Astrocyte (in vitro differentiated cells and primary cell): ENCODE measurements around the gene ABCB1. TPM values are rescaled to one million over a fixed set of nuclear protein-coding genes. Genes with fewer than 3 reads are reported as not detected.

Experiments
- DNase-seq: peaks from one replicate; pipeline ENCODE4 v3.0.0-alpha.2; 2010; ENCODE audit warnings: low read depth
- FAIRE-seq: peaks from 2 replicates; lab custom pipeline; 2011; peaks lifted over from hg19 to GRCh38; lab: Jason Lieb, UNC
- H2AFZ ChIP-seq: 2 replicates; pipeline ENCODE4 v1.6.0; 2012; ENCODE audit warnings: low read depth, low read length, inconsistent platforms
- H3K27ac ChIP-seq: 2 replicates; pipeline ENCODE4 v1.5.1; 2011; ENCODE audit warnings: low read depth, low read length, inconsistent platforms
- H3K27me3 ChIP-seq: 2 replicates; pipeline ENCODE4 v1.6.0; 2011; ENCODE audit warnings: low read length, inconsistent platforms; ENCODE audit not compliant: insufficient read depth
- H3K36me3 ChIP-seq: 2 replicates; pipeline ENCODE4 v1.5.1; 2011; ENCODE audit warnings: low read length, inconsistent platforms; ENCODE audit not compliant: insufficient read depth
- H3K4me1 ChIP-seq: 2 replicates; pipeline ENCODE4 v1.5.1; 2011; ENCODE audit warnings: low read length, inconsistent platforms; ENCODE audit not compliant: insufficient read depth
- H3K4me2 ChIP-seq: 2 replicates; pipeline ENCODE4 v1.6.0; 2012; ENCODE audit warnings: low read length, inconsistent platforms
- H3K4me3 ChIP-seq: 2 replicates; pipeline ENCODE4 v1.5.1; 2011; ENCODE audit warnings: low read depth, mild to moderate bottlenecking, low read length, inconsistent platforms; ENCODE audit not compliant: insufficient read depth
- H3K79me2 ChIP-seq: 2 replicates; pipeline ENCODE4 v1.6.0; 2012; ENCODE audit warnings: mild to moderate bottlenecking, low read length, inconsistent platforms; ENCODE audit not compliant: insufficient read depth
- H3K9ac ChIP-seq: 2 replicates; pipeline ENCODE4 v1.6.0; 2012; ENCODE audit warnings: mild to moderate bottlenecking, low read length, inconsistent platforms
- H3K9me3 ChIP-seq: 2 replicates; pipeline ENCODE4 v1.5.1; 2012; ENCODE audit warnings: low read depth, mild to moderate bottlenecking, low read length, inconsistent platforms; ENCODE audit not compliant: insufficient read depth
- H4K20me1 ChIP-seq: 2 replicates; pipeline ENCODE4 v1.6.0; 2012; ENCODE audit warnings: low read length, inconsistent platforms; ENCODE audit not compliant: insufficient read depth
- H3K27ac Mint-ChIP-seq: one replicate; pipeline ENCODE4 v1.8.0; 2021; ENCODE audit warnings: mild to moderate bottlenecking, mixed read lengths; ENCODE audit not compliant: unreplicated experiment
- H3K27me3 Mint-ChIP-seq: one replicate; pipeline ENCODE4 v1.8.0; 2021; ENCODE audit warnings: low read depth, mixed read lengths; ENCODE audit not compliant: unreplicated experiment
- H3K36me3 Mint-ChIP-seq: one replicate; pipeline ENCODE4 v1.8.0; 2021; ENCODE audit warnings: low read depth, mixed read lengths; ENCODE audit not compliant: unreplicated experiment
- H3K4me1 Mint-ChIP-seq: one replicate; pipeline ENCODE4 v1.8.0; 2021; ENCODE audit warnings: low read depth, mixed read lengths; ENCODE audit not compliant: unreplicated experiment
- H3K4me3 Mint-ChIP-seq: one replicate; pipeline ENCODE4 v1.8.0; 2021; ENCODE audit warnings: mild to moderate bottlenecking, moderate library complexity, mixed read lengths; ENCODE audit not compliant: unreplicated experiment
- H3K9me3 Mint-ChIP-seq: one replicate; pipeline ENCODE4 v1.8.0; 2021; ENCODE audit warnings: mild to moderate bottlenecking, mixed read lengths; ENCODE audit not compliant: unreplicated experiment
- EZH2 ChIP-seq: IDR thresholded peaks from 2 replicates; pipeline ENCODE4 v1.6.1; 2012; ENCODE audit warnings: mild to moderate bottlenecking, low read length, inconsistent platforms; ENCODE audit not compliant: insufficient read depth
- total RNA-seq: library from RNA; stranded (reverse); gene quantifications from 2 replicates; pipeline ENCODE4 v1.2.1, GENCODE V29; 2021
- TF ChIP-seq, protein P1 (sequence below): IDR thresholded peaks from 2 replicates; pipeline ENCODE4 v1.5.1; 2011; ENCODE audit warnings: low read depth, mild to moderate bottlenecking, inconsistent platforms, low read length, moderate library complexity; ENCODE audit not compliant: insufficient read depth

ABCB1 gene
- total RNA-seq, 1 donor from 2014 or later: 0.79 TPM

DNA sequence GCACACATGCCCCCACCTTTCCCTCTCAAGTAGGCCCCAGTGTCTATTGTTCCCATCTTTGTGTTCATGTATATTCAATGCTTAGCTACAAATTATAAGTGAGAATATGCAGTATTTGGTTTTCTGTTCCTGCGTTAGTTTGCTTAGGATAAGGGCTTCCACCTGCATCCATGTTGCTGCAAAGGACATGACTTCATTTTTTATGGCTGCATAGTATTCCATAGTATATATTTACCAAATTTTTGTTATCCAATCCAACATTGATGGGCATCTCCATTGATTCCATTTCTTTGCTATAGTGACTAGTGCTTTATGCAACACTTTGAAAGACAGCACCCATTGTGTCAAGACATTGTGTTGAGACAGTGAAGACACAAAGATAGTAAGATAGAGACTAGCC is 106.2 kb downstream of the ABCB1 start:
- H3K9me3 ChIP-seq: no peaks in the 10 kb centered on the region
- H3K4me1 ChIP-seq: no peaks in the 10 kb centered on the region
- H3K27me3 Mint-ChIP-seq: peaks cover 3% of the 10 kb centered on the region
- no peak overlapping the region for H3K27ac ChIP-seq
- no peaks in the 10 kb centered on the region for H3K27me3 ChIP-seq
- H3K4me2 ChIP-seq: no peak overlapping the region
- H3K9ac ChIP-seq: no peak overlapping the region
- H3K4me3 Mint-ChIP-seq: no peak overlapping the region
- DNase-seq (no peak), FAIRE-seq (no peak)
- H2AFZ ChIP-seq: no peak overlapping the region
- H3K36me3 ChIP-seq: no peaks in the 10 kb centered on the region
- H3K4me1 Mint-ChIP-seq: no peaks in the 10 kb centered on the region
- no peak overlapping the region for H3K27ac Mint-ChIP-seq
- no peak overlapping the region for H3K4me3 ChIP-seq
- no peaks in the 10 kb centered on the region for H3K9me3 Mint-ChIP-seq
- H4K20me1 ChIP-seq: no peaks in the 10 kb centered on the region
- no peaks in the 10 kb centered on the region for H3K36me3 Mint-ChIP-seq
- H3K79me2 ChIP-seq: no peaks in the 10 kb centered on the region
- TF ChIP-seq, protein P1, sequence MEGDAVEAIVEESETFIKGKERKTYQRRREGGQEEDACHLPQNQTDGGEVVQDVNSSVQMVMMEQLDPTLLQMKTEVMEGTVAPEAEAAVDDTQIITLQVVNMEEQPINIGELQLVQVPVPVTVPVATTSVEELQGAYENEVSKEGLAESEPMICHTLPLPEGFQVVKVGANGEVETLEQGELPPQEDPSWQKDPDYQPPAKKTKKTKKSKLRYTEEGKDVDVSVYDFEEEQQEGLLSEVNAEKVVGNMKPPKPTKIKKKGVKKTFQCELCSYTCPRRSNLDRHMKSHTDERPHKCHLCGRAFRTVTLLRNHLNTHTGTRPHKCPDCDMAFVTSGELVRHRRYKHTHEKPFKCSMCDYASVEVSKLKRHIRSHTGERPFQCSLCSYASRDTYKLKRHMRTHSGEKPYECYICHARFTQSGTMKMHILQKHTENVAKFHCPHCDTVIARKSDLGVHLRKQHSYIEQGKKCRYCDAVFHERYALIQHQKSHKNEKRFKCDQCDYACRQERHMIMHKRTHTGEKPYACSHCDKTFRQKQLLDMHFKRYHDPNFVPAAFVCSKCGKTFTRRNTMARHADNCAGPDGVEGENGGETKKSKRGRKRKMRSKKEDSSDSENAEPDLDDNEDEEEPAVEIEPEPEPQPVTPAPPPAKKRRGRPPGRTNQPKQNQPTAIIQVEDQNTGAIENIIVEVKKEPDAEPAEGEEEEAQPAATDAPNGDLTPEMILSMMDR: no peak
- no peak for TF ChIP-seq EZH2

DNA sequence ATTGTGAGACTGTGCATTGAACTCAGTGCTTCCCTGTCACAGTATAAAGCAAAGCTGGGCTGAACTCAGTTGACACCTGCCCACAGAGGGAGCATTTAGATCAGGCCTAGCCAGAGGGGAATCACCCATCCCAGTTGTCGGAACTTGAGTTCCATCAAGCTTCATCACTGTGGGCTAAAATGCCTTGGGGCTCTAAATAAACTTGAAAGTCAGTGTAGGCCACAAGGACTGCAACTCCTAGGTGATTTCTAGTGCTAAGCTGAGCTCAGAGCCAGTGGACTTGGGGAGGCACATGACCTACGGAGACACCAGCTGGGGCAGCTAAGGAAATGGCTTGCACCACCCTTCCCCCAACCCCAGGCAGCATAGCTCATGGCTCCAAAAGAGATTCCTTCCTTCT is 117.6 kb downstream of the ABCB1 start:
- Histone ChIP-seq H3K4me3 (no peak overlapping the region), H4K20me1 (no peaks in the 10 kb centered on the region), H3K36me3 (no peaks in the 10 kb centered on the region), H3K4me2 (no peak overlapping the region), H3K27ac (no peak overlapping the region), H2AFZ (no peak overlapping the region), H3K79me2 (no peaks in the 10 kb centered on the region), H3K9me3 (no peaks in the 10 kb centered on the region), H3K9ac (no peak overlapping the region), H3K27me3 (no peaks in the 10 kb centered on the region), H3K4me1 (peaks cover 16% of the 10 kb centered on the region)
- H3K4me3 Mint-ChIP-seq: no peak overlapping the region
- peaks cover 2% of the 10 kb centered on the region for H3K27me3 Mint-ChIP-seq
- TF ChIP-seq EZH2: no peak
- TF ChIP-seq, protein P1: no peak
- H3K4me1 Mint-ChIP-seq: no peaks in the 10 kb centered on the region
- H3K27ac Mint-ChIP-seq: no peak overlapping the region
- H3K9me3 Mint-ChIP-seq: peaks cover 2% of the 10 kb centered on the region
- H3K36me3 Mint-ChIP-seq: no peaks in the 10 kb centered on the region
- DNase-seq (no peak), FAIRE-seq (no peak)

- TF ChIP-seq, protein P1: no peak
- no peak for TF ChIP-seq EZH2
- no peak overlapping the region for H3K27ac ChIP-seq
- no peaks in the 10 kb centered on the region for H4K20me1 ChIP-seq
- no peak overlapping the region for H3K9ac ChIP-seq
- H3K4me2 ChIP-seq: no peak overlapping the region
- no peaks in the 10 kb centered on the region for H3K79me2 ChIP-seq
- Mint-ChIP-seq H3K4me1 (no peaks in the 10 kb centered on the region), H3K27me3 (peaks cover 2% of the 10 kb centered on the region), H3K27ac (no peak overlapping the region), H3K9me3 (peaks cover 2% of the 10 kb centered on the region), H3K36me3 (no peaks in the 10 kb centered on the region), H3K4me3 (no peak overlapping the region)
- H3K9me3 ChIP-seq: no peaks in the 10 kb centered on the region
- no peaks in the 10 kb centered on the region for H3K36me3 ChIP-seq
- DNase-seq (no peak), FAIRE-seq (no peak)
- no peak overlapping the region for H3K4me3 ChIP-seq
- no peak overlapping the region for H2AFZ ChIP-seq
- H3K4me1 ChIP-seq: peaks cover 16% of the 10 kb centered on the region
- peaks cover 4% of the 10 kb centered on the region for H3K27me3 ChIP-seq
Measured at GRCh38 chr7:87482115-87482514, 118.6 kb downstream of the ABCB1 start.
